ENCODE data around the gene STXBP4.
"Not testable (repeated sequence)": the region's sequence is repeated elsewhere in the genome, so short reads cannot be mapped to it uniquely, and the experiment has no call there.

Gene STXBP4

DNA sequence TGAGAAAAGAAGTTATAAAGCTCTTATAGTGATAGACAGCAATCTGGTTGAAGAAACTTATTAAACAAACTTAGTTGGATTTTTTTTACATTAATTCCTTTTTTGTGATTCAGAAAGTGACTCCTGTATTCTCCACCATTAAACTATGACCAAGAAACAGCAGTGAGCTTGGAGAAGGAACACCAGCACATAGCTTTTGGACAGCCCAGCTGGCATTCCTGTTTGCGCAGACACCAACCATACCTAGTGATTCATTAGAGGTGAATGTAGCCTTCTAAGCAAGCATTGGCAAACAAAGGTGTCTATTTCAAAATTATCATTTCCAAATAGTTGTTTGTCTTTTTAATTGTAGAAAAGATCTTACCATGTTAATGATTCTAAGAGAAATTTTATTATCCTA, 94.4 kb downstream of the STXBP4 start:
- DNase-seq = no peak

DNA sequence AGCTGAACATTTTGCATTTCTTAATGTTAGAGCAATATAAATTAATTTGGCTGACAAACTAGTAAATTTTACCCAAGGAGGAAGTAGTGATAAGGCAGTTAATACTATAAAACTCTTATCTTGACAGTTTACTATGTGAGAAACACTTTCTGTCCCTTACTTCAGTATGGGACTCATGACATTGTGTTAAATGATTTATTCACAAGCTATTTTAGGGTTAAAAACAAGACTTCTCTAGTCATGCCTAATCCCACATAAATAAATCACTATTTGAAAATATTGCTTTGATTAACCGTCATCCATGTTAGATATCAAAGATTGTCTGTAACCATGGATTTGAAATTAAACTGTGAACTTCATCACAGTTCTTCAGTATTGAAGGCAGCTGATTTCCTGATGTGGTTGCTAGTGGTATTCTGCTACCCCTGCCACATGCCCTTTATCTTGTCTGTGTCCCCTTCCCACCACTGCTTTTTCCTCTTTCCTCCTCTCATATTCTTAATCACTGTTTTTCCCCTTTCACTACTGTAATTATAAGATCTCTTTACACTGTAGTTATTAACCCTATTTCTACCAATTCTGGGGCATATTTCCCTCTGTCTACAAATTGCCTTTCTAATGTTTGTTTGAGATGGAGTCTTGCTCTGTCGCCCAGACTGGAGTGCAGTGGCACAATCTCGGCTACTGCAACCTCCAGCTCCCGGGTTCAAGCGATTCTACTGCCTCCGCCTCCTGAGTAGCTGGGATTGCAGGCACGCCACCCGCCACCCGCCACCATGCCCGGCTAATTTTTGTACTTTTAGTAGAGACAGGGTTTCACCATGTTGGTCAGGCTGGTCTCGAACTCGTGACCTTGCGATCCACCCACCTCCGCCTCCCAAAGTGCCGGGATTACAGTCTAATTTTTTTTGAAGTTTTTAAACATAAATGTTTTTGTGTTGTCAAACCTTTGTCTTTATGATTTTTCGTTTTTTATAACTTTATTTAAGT, 95.6 kb downstream of the STXBP4 start:
- DNase-seq = no peak

- DNase-seq = no peak
Observed at GRCh38 chr17:55067697-55068439, 99.3 kb downstream of the STXBP4 start.

- DNase-seq = no peak
Observed at GRCh38 chr17:55068862-55069811, 100.6 kb downstream of the STXBP4 start.

DNA sequence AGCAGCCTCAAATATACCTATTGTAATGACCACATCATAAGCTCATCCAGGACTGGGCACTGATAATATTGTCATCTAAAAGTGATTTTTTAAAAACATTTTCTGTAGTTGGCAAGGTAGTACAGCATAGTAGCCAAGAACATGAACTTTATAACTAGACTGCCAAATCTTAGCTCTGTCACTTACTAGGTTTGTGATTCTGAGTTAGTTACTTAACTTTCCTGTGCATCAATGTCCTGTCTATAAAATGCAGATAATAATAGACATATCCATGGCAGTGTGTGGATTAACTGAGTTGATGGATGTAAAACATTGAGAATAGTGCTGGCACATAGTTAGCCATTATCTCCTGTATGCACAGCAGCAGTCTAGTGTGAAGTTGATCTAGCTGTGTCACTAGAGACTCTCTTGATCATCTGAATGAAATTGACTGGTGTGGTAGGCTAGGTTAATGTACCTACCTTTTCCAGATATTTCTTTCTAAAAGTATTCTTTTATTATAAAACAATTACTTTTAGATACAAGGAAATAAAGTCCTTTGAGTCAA, 101.5 kb downstream of the STXBP4 start:
- no peak for DNase-seq

DNA sequence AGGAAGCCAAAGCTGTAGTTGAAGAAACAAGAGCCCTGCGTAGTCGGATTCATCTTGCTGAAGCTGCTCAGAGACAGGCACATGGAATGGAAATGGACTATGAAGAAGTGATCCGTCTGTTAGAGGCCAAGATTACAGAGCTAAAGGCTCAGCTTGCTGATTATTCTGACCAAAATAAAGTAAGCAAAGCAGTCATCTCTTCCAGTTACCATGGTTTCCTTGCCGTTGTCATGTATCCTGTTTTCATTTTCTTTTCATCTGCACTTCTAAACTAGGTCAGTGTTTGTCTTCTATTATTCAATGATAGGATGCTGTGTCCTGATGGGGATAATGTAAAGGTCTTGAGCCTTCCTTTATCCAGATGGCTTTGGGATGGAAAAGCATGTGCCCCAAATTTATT, 104.3 kb downstream of the STXBP4 start:
- no peak for DNase-seq

DNA sequence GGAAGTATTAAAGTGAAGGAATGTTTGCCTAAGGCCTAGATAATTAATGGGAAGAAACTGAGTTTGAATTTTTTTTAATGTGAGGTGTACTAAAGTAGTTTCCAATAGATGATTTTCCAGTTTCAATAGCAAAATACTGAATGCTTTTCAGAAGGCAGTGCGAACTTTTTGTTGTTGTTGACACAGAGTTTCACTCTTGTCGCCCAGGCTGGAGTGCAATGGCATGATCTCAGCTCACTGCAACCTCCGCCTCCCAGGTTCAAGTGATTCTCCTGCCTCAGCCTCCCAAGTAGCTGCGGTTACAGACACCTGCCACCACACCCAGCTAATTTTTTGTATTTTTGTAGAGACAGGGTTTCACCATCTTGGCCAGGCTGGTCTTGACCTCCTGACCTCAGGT, 104.9 kb downstream of the STXBP4 start:
- not testable (repeated sequence) for DNase-seq

- no peak for DNase-seq
Observed at GRCh38 chr17:55081559-55081958, 113.0 kb downstream of the STXBP4 start.

DNA sequence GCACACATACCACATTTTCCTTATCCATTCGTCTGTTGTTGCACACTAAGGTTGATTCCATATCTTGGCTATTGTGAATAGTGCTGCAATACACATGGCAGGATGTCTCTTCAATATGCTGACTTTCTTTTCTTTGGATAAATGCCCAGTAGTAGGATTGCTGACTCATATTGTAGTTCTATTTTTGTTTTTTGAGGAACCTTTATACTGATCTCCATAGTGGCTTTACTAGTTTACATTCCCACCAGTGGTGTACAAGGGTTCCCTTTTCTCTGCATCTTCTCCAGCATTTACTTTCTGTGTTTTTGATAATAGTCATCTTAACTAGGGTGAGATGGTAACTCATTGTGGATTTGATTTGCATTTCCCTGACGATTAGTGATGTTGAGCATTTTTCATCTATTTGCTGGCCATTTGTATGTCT, 118.1 kb downstream of the STXBP4 start:
- DNase-seq = peak; percentile 68 to 74

DNA sequence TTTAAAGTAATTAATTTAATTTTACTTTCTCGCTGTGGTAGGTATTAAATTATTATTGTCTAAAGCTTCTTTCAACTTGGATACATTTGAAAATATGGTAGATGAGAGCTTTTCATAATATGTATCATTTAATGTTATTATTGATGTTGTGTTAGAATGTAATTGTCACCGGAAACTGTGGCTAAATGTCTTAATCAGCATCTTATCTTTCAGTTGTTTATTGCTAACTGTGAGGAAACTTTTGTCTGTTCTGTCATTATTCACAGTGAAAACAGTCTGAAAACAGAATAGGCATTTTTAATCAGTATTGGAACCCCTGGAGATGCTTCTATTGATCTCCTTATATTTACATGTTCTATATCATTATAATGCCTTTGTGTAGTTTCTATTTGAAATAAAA, 120.7 kb downstream of the STXBP4 start:
- no peak for DNase-seq

DNA sequence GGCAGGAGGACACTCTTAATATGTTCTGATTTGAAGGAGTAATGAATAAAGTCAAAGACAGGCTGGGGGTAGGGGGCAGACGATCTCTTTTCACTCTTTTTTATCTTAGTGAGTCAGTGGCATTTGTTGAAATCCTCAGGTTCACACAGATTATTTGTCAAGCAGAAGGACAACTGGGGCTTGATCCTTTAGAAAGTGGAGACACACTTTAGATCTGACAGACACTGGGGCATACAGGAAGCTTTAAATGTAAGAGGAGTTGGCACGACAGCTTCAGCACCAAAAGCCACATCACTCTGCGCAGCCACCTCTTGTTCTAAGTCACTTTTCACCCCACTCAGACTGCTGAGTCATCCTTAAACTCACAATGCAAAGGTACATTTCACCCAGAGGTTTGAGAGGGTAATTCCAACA, 121.5 kb downstream of the STXBP4 start:
- no peak for DNase-seq

- no peak for DNase-seq
Observed at GRCh38 chr17:55093353-55093752, 124.8 kb downstream of the STXBP4 start.

GRCh38 chr17:55098765-55099164, 130.2 kb downstream of the STXBP4 start:
- no peak for DNase-seq

DNA sequence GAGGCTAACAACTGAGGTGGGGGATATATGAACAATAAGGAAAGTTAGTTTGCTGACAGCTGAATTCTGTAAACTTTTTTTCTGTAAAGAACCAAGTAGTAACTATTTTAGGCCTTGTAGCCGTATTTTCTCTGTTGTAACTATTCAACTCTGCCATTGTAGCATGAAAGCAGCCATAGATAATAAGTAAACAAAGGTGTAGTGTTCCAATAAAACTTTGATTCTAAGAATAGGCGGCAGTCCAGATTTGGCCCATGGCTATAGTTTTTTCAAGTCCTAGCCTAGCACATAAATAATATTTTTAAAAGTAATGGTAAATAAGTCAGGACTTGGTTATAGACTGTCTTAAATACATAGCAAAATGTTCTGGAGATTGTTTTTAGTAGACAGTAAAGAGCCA, 142.0 kb downstream of the STXBP4 start:
- DNase-seq = no peak

- DNase-seq = no peak
Observed at GRCh38 chr17:55114283-55114682, 145.7 kb downstream of the STXBP4 start.

DNA sequence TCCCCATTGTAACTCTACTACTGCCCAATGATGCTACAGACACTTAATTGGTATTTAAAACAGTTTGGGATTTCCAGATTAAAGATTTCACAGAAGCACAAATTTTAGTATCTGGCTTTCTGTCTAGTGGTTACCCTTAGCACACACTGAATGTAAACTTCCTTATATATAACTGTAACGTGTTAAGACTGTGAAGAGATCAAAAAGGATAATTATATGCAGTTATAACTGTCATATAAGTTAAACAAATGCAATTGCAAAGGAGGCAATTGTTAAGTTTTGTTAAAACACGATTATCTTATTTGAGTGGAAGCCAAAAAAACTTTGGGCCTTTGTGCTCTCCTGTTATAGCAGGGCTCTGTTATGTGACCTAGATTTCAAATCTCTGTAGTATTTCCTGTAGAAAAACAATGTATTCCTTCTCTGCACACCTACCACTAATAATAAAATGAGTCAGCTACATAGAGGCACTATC, 147.9 kb downstream of the STXBP4 start:
- DNase-seq = no peak

- no peak for DNase-seq
Observed at GRCh38 chr17:55117164-55117563, 148.6 kb downstream of the STXBP4 start.

GRCh38 chr17:55120651-55121050, 152.1 kb downstream of the STXBP4 start:
- no peak for DNase-seq

DNA sequence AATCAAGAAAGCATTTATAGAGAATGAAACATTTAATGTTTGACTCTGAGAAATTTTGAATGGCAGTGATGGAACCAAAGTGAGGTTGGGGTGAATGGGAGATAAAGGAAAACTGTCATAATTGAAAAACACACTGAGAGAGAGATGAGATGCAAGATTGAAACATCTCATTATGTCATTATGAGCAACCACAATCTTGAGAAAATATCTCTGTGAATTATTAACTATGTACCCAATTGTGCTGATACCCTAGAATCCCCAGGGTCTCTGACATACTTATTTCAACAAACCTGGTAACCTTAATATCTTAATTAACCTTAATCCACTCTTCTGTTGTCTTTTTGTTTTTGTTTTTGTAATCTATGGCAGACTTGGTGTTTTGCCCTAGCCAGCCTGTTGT, 152.7 kb downstream of the STXBP4 start:
- DNase-seq = no peak

DNA sequence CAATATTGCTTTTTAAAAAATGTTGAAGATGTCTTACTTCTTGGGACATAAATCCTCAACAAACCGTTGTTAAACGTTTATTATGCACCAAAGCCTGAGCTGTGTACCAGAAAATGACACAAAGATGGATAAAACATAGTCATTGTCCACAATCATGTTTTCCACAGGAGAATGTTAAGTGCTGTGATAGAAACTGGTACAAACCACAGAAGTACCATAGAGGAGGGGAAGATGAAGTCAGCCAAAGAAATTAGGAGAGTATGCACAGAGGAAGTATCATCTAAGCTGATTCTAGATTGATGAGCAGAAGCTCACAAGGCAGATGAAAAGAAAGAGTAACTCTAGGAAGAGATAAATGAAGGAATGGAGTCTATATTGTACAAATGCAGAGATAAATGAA, 153.5 kb downstream of the STXBP4 start:
- no peak for DNase-seq

- DNase-seq = no peak
Observed at GRCh38 chr17:55124730-55125360, 156.3 kb downstream of the STXBP4 start.

- no peak for DNase-seq
Observed at GRCh38 chr17:55133583-55133982, 165.0 kb downstream of the STXBP4 start.
